K562 treated with DMSO at 1 percent for 24 hours (cell line): ENCODE results near the gene GART. TPM values are rescaled to one million over a fixed set of nuclear protein-coding genes. Genes with fewer than 3 reads are reported as not detected.

Source experiments
- total RNA-seq: library from RNA; unstranded; fragments of 300-600 nt; gene quantifications from 2 replicates; pipeline ENCODE4 v1.2.3, GENCODE V29; 2022; ENCODE audit warnings: low read depth; ENCODE audit not compliant: insufficient read depth

GART gene
- total RNA-seq = 66.1 and 68.3 TPM in 2 replicates

GRCh38 chr21:33541756-33542639 is at the start of gene GART:
Gene GART (minus strand): TSS chr21:33542117. CDS start chr21:33539315, 2,802 bp downstream.

GRCh38 chr21:33588485-33589335 is 46.8 kb upstream of the GART start, which contains the start of gene DONSON:
Gene DONSON (minus strand): TSS chr21:33588684. CDS start chr21:33588641, 43 bp downstream.

GRCh38 chr21:33542640-33543504 is 955 bp upstream of the GART start, which contains the start of gene SON:
Gene SON (plus strand): TSS chr21:33543038. CDS start chr21:33543093, 55 bp downstream.

GRCh38 chr21:33491373-33492102 is 50.4 kb downstream of the GART start, which contains the start of gene DNAJC28:
Gene DNAJC28 (minus strand): TSS chr21:33491716. CDS start chr21:33489393, 2,323 bp downstream.

GRCh38 chr21:33479679-33480480 is 62.0 kb downstream of the GART start, which contains the start of gene TMEM50B:
Gene TMEM50B (minus strand): TSS chr21:33479974. CDS start chr21:33468885, 11,089 bp downstream.

Other genes starting within 250 kb of the GART start
- 33.8 and 74.1 TPM in 2 replicates for gene IFNAR1, start 217.1 kb downstream of the GART start, total RNA-seq
- gene IFNGR2, start 138.7 kb downstream of the GART start, total RNA-seq = 38.1 and 41.0 TPM in 2 replicates
- 20.6 and 23.6 TPM in 2 replicates for gene TMEM50B, start 62.1 kb downstream of the GART start, total RNA-seq
- gene DNAJC28, start 50.4 kb downstream of the GART start, total RNA-seq = 1.1 and 1.3 TPM in 2 replicates
- 133 and 139 TPM in 2 replicates for gene SON, start 921 bp upstream of the GART start, total RNA-seq
- 41.1 and 44.2 TPM in 2 replicates for gene DONSON, start 46.6 kb upstream of the GART start, total RNA-seq
- 22.1 and 25.7 TPM in 2 replicates for gene CRYZL1, start 99.6 kb upstream of the GART start, total RNA-seq
- 6.0 and 8.6 TPM in 2 replicates for gene ITSN1, start 100.4 kb upstream of the GART start, total RNA-seq